ENCODE data around the gene ZNF668. TPM values are rescaled to one million over a fixed set of nuclear protein-coding genes. Genes with fewer than 3 reads are reported as not detected.

Gene ZNF668
- total and polyA plus RNA-seq, 2 of the 8 experiments (the other 6 are each of a cell fraction or from before 2014, with no cell fraction given): 14.0 to 14.3 TPM

DNA sequence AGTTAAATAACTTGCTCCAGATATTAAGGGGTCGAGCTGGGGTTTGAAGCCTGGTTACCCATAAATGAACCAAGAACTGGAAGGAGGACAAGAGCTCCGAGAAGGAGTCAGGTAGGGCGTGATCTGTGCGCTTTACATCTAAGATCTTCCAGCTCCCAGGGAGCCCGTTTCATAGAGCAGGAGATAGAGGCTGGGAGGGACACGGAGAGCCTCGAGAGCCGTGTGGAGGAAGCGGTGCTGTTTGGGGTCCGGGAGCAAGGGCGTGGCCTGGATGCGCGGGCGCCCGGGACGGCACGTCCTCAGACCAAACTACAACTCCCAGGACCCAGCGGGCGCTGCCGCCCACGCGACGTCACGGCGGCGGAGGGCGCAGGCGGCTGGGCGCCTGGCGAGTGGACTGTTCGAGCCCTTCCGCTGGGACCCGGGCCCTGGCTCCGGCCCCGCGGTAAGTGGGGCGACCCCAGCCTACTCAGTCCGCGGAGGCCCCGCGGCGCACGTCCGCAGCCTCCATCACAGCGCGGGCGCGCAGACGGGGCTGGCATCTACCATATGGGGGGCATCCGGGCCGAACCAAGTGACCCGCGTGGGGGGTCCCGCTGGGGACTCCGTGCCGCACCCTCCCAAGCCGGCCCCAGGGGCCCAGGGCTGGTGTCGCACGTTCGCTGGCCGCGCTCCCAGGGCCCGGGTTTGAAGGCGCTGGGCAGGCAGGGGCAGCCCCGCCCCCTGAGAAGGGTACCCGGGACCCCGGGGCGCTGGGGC is 34.2 kb upstream of the ZNF668 start, which contains the start of gene BCKDK (continued):
- no peak for TF ChIP-seq NANOG (IDR thresholded peaks at IDR 0.05; ENCODE audit: insufficient read depth, low read depth, low read length, poor library complexity, severe bottlenecking)
- peak; percentile 88 for TF ChIP-seq CREB1 (IDR thresholded peaks at IDR 0.05)
- TF ChIP-seq ZNF274 (IDR thresholded peaks at IDR 0.05; ENCODE audit: borderline replicate concordance, extremely low read depth, low read length): no peak
- TF ChIP-seq RAD21 (IDR thresholded peaks at IDR 0.05 in 1 of 2, conservative IDR thresholded peaks at IDR 0.05 in 1 of 2; ENCODE audit: low read depth in 2 of 2, low read length in 2 of 2): no peak
- TF ChIP-seq RBBP5 (IDR thresholded peaks at IDR 0.05; ENCODE audit: borderline replicate concordance, low read depth, low read length): no peak
- no peak for TF ChIP-seq CEBPB (IDR thresholded peaks at IDR 0.05; ENCODE audit: low read depth, low read length)
- peak; percentile 74; the same call in 1 of the 2 replicates for TF ChIP-seq BACH1 (IDR thresholded peaks at IDR 0.05; ENCODE audit: low read length)
- TF ChIP-seq YY1 (IDR thresholded peaks at IDR 0.05; ENCODE audit: low read depth, low read length): peak; percentile 53; the same call in 1 of the 2 replicates
- TF ChIP-seq NRF1 (IDR thresholded peaks at IDR 0.05; ENCODE audit: low read depth, low read length): no peak
- no peak for TF ChIP-seq MAFK (IDR thresholded peaks at IDR 0.05; ENCODE audit: low read depth, low read length)
- TF ChIP-seq SIX5 (IDR thresholded peaks at IDR 0.05; ENCODE audit: low read depth, low read length): peak; percentile 59
- TF ChIP-seq TAF7 (optimal IDR thresholded peaks at IDR 0.05; ENCODE audit: borderline replicate concordance, low read depth, low read length): no peak
- TF ChIP-seq HDAC2 (IDR thresholded peaks at IDR 0.05; ENCODE audit: borderline replicate concordance in 1 of 2, low read depth in 2 of 2, low read length in 2 of 2): peak in 1 of 2 experiments; percentile 93; a peak in 2 of 4 replicates
- no peak for TF ChIP-seq TEAD4 (IDR thresholded peaks at IDR 0.05; ENCODE audit: low read depth, low read length)
- TF ChIP-seq SP4 (IDR thresholded peaks at IDR 0.05; ENCODE audit: low read length): no peak
- peak; percentile 19 to 72; a peak in 1 of 4 replicates for TF ChIP-seq SIN3A (conservative IDR thresholded peaks at IDR 0.05 in 1 of 2, IDR thresholded peaks at IDR 0.05 in 1 of 2; ENCODE audit: low read depth in 1 of 2, low read length in 2 of 2)
- TF ChIP-seq TAF1 (IDR thresholded peaks at IDR 0.05; ENCODE audit: low read depth, low read length): no peak
- TF ChIP-seq, protein P1, sequence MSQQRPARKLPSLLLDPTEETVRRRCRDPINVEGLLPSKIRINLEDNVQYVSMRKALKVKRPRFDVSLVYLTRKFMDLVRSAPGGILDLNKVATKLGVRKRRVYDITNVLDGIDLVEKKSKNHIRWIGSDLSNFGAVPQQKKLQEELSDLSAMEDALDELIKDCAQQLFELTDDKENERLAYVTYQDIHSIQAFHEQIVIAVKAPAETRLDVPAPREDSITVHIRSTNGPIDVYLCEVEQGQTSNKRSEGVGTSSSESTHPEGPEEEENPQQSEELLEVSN (IDR thresholded peaks at IDR 0.05): 0 out of 2 replicates have a peak, but pooled peaks have one; percentile 14
- no peak for TF ChIP-seq EZH2 (IDR thresholded peaks at IDR 0.05; ENCODE audit: low read depth, low read length, severe bottlenecking)
- no peak for TF ChIP-seq FOSL1 (IDR thresholded peaks at IDR 0.05; ENCODE audit: insufficient read depth, low read depth, low read length)
- no peak for TF ChIP-seq GTF2F1 (IDR thresholded peaks at IDR 0.05; ENCODE audit: borderline replicate concordance, low read depth, low read length)
- TF ChIP-seq SUZ12 (IDR thresholded peaks at IDR 0.05; ENCODE audit: low read length): no peak
